Measurements from ENCODE around the gene LPP. TPM values are rescaled to one million over a fixed set of nuclear protein-coding genes. Genes with fewer than 3 reads are reported as not detected.

The LPP gene
- polyA plus RNA-seq, 3 donors, result 24.5 to 26.1 (median 25.4) TPM

GRCh38 chr3:188166441-188166840, 12.5 kb downstream of the LPP start:
- DNase-seq (ENCODE audit: low read depth in 3 of 3, low spot score in 2 of 3), result no peak

- DNase-seq (ENCODE audit: low read depth in 3 of 3, low spot score in 2 of 3), result no peak
Measured at GRCh38 chr3:188168186-188168585, 14.2 kb downstream of the LPP start.

- no peak for DNase-seq (ENCODE audit: low read depth in 3 of 3, low spot score in 2 of 3)
Measured at GRCh38 chr3:188168648-188169047, 14.7 kb downstream of the LPP start.

- DNase-seq (ENCODE audit: low read depth in 3 of 3, low spot score in 2 of 3), result no peak
Measured at GRCh38 chr3:188169830-188170455, 16.0 kb downstream of the LPP start.

GRCh38 chr3:188170461-188171459, 16.8 kb downstream of the LPP start:
- no peak for DNase-seq (ENCODE audit: low read depth in 3 of 3, low spot score in 2 of 3)

GRCh38 chr3:188171682-188172467, 17.9 kb downstream of the LPP start:
- no peak for DNase-seq (ENCODE audit: low read depth in 3 of 3, low spot score in 2 of 3)

GRCh38 chr3:188174317-188175044, 20.5 kb downstream of the LPP start:
- no peak for DNase-seq (ENCODE audit: low read depth in 3 of 3, low spot score in 2 of 3)

GRCh38 chr3:188176476-188176875, 22.5 kb downstream of the LPP start:
- DNase-seq (ENCODE audit: low read depth in 3 of 3, low spot score in 2 of 3), result no peak

- DNase-seq (ENCODE audit: low read depth in 3 of 3, low spot score in 2 of 3), result no peak
Measured at GRCh38 chr3:188176884-188177283, 22.9 kb downstream of the LPP start.

- no peak for DNase-seq (ENCODE audit: low read depth in 3 of 3, low spot score in 2 of 3)
Measured at GRCh38 chr3:188177721-188178120, 23.8 kb downstream of the LPP start.

- DNase-seq (ENCODE audit: low read depth in 3 of 3, low spot score in 2 of 3), result no peak
Measured at GRCh38 chr3:188178293-188178936, 24.5 kb downstream of the LPP start.

- DNase-seq (ENCODE audit: low read depth in 3 of 3, low spot score in 2 of 3), result no peak
Measured at GRCh38 chr3:188179006-188179966, 25.3 kb downstream of the LPP start.

GRCh38 chr3:188180114-188180513, 26.2 kb downstream of the LPP start:
- no peak for DNase-seq (ENCODE audit: low read depth in 3 of 3, low spot score in 2 of 3)

- DNase-seq (ENCODE audit: low read depth in 3 of 3, low spot score in 2 of 3), result no peak
Measured at GRCh38 chr3:188183452-188183851, 29.5 kb downstream of the LPP start.

GRCh38 chr3:188184160-188184559, 30.2 kb downstream of the LPP start:
- DNase-seq (ENCODE audit: low read depth in 3 of 3, low spot score in 2 of 3), result no peak

GRCh38 chr3:188184649-188185048, 30.7 kb downstream of the LPP start:
- DNase-seq (ENCODE audit: low read depth in 3 of 3, low spot score in 2 of 3), result no peak

- DNase-seq (ENCODE audit: low read depth in 3 of 3, low spot score in 2 of 3), result no peak
Measured at GRCh38 chr3:188185717-188186251, 31.8 kb downstream of the LPP start.

- DNase-seq (ENCODE audit: low read depth in 3 of 3, low spot score in 2 of 3), result no peak
Measured at GRCh38 chr3:188187053-188187452, 33.1 kb downstream of the LPP start.

- DNase-seq (ENCODE audit: low read depth in 3 of 3, low spot score in 2 of 3), result no peak
Measured at GRCh38 chr3:188188911-188189310, 35.0 kb downstream of the LPP start.

All from right renal cortex interstitium (tissue), 3 donors.